GM10266 (cell line): Measurements from ENCODE around the gene TMEM187.
A peak's percentile ranks its signal among the peaks of the same experiment; 100 is the strongest.

Source experiments
- DNase-seq: peaks from one replicate; pipeline ENCODE4 v3.0.0; 2012; ENCODE audit errors: extremely low spot score
- CTCF ChIP-seq: IDR thresholded peaks from 2 replicates; pipeline ENCODE4 v1.5.1; 2012; ENCODE audit warnings: mild to moderate bottlenecking, low read depth; ENCODE audit not compliant: control insufficient read depth, insufficient read depth; ENCODE audit errors: missing control alignments

The TMEM187 gene

GRCh38 chrX:153926552-153926857 lies 46.0 kb upstream of the TMEM187 start:
- DNase-seq, result no peak
- TF ChIP-seq CTCF, result no peak

DNA sequence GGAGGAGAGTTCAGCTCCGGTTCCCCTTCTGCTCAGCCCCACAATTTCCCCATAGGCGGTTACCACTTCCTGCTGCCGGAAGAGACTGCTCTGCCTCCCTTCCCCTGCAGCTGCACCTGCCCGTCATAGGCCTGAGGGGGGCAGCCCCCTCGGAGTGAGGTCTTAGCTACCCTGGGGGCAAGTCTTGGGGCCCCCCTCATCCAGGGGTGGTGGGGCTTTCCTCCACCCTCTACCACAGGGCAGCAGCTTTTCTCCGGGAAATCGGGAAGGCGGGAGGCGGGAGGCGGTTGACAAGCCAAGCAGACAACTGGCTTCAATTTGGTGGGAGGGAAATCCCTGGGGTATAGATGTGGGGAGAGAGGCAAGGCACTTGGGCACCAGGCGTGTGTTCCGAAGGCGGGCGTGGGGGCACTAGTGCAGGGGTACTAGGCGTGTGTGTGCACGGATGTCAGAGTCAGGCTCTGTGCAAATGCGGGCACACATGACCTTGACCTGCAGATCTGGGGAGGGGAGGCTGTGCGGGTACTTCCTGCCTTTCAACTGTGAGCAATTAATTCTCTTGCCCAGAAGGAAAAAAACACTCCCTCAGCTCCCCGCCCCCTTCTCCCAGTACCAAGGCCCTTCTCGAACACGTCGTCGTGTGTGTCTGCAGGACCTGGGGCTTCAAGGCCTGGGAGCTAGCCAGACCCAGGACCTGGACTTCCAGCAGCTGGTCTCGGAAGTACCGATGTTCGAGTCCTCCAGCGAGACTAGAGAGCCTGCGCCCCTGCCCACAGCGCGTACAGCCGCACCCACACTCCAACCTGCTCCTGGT lies 45.5 kb upstream of the TMEM187 start:
- TF ChIP-seq CTCF, result no peak

GRCh38 chrX:153927672-153927921 lies 45.0 kb upstream of the TMEM187 start:
- DNase-seq, result no peak
- no peak for TF ChIP-seq CTCF

More for the DNA sequence above, 45.5 kb upstream of the TMEM187 start:
- DNase-seq, result peak; percentile 87

GRCh38 chrX:153927922-153928760 lies 44.4 kb upstream of the TMEM187 start:
- DNase-seq, result peak; percentile 94

DNA sequence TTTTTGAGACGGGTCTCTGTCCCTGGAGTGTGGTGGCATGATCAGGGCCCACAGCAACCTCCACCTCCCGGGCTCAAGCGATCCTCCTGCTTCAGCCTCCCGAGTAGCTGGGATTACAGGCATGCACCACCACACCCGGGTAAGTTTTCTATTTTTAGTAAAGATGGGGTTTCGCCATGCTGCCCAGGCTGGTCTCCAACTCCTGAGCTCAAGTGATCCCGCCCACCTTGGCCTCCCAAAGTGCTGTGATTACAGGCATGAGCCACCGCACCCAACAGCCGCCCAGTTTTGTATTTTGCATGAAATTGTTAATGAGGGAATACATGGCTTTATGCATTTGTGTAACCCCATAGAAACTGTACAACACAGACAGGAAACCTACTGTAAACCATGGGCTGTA lies 43.7 kb upstream of the TMEM187 start:
- TF ChIP-seq CTCF, result no peak
- DNase-seq, result no peak

More at GRCh38 chrX:153927922-153928760, 44.4 kb upstream of the TMEM187 start:
- TF ChIP-seq CTCF, result peak; percentile 14

DNA sequence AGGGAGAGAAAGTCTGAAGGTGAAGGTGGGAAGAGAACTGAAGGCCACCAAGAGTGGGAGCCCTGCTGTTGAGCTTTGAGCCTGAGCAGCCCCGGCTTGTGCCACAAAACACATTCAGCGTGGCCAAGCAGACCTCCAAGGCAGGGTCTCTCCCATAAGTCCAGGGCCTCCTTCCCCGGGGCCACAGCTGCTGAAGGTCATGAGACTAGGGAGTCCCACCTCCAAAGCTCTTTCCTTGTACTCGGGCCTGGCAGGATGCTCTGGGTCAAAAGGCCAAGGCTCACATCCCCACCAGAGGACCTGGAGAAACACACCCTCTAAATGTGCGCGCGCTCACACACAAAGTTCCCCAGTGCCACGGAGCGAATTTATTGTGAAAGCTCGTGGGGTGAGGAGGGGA lies 43.0 kb upstream of the TMEM187 start:
- no peak for TF ChIP-seq CTCF
- DNase-seq, result no peak

- no peak for TF ChIP-seq CTCF
Measured at GRCh38 chrX:153930011-153930910, 42.3 kb upstream of the TMEM187 start.

More at GRCh38 chrX:153930011-153930910, 42.3 kb upstream of the TMEM187 start:
- no peak for DNase-seq
